Smooth muscle cell of the pulmonary artery (primary cell): ENCODE measurements around the gene ANKUB1. TPM values are rescaled to one million over a fixed set of nuclear protein-coding genes. Genes with fewer than 3 reads are reported as not detected.

Source experiments
- total RNA-seq: library from RNA; depleted of rRNA; stranded (reverse); fragments of >200 nt; gene quantifications from 2 replicates; pipeline ENCODE4 v1.2.3, GENCODE V29; 2014

Gene ANKUB1, protein sequence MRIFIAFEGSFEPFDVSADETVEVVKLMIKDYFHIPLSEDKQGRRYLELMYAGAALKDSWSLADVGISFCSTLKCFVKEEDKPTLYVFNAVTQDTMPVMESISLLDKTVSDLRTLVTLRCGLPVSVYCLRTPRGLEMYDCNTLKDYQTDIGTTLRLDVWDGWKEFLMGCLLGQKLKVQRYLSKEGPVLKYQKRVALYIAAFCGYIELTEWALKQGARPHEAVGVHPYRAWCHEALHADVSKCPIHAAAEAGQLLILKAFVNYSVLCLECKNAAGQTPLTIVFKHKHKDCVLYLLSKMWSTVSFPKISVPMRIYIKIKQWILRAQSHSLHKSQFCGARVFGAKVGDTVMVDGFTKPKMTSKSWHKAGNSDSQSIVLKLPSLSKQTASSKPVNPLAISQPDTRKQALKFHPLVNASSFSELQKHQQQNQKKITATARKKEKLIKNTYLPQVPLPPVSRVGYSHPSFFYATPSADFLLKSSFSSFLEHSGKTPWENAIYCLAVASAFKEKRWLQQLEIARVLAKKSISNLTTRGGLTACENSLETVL
- total RNA-seq, result not detected in 2 replicates

DNA sequence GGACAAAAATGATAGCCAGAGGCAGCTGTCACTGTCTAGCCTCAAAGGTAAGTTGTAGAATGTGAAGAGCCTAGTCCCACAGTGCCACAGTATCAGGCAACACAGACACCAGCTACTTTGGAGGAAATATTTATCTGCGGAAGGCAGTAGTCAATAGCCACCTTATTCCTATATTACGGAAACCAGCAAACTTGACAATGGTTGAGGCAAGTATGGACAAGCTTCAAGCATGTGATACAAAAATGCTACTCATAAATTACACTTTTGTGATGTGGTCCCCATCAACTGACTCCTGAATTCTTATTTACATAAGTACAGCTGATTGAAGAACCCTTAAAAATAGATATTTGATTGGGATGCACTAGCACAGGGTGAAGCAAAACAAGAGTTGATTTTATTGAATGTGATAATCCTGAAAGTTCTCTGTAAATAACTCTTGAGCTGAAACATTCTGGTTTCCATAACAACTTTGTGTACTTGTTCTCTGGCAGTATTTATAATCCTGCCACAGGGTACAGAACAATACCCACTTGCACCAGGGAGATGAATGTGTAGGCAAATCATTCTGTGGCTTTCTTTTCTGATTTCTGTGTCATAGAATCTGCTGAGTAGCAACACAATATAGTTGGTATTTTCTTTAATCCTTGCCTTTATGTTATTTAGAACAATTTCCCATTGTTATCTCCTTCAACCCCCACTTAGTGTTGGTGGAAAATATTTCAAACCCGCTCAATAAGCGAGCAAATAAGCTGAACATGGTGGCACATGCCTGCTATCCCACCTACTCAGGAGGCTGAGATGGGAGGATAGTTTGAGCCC lies at the start of gene ANKUB1:
TSS of gene ANKUB1 (minus strand) at position 103 of the 819 bp plus-strand sequence. CDS start 188 bp downstream, outside the sequence.

GRCh38 chr3:149812606-149813366 lies 20.4 kb upstream of the ANKUB1 start, which contains the start of gene RNF13:
Gene RNF13, plus strand, starts transcription at chr3:149813215. Its CDS starts 32,812 bp downstream, at chr3:149846027.

GRCh38 chr3:149752051-149752787 lies 40.1 kb downstream of the ANKUB1 start, which contains the start of gene COMMD2:
Gene COMMD2, minus strand, starts transcription at chr3:149752489. Its CDS starts 45 bp downstream, at chr3:149752444.

Other genes starting within 250 kb of the ANKUB1 start
- gene WWTR1, start 134.5 kb downstream of the ANKUB1 start, total RNA-seq, result 103 and 128 TPM in 2 replicates
- 30.0 and 37.0 TPM in 2 replicates for gene COMMD2, start 40.1 kb downstream of the ANKUB1 start, total RNA-seq
- gene RNF13, start 20.7 kb upstream of the ANKUB1 start, total RNA-seq, result 36.4 and 70.1 TPM in 2 replicates
- 204 and 243 TPM in 2 replicates for gene PFN2, start 178.3 kb upstream of the ANKUB1 start, total RNA-seq